Measurements from ENCODE around the gene TBC1D1.

The TBC1D1 gene

DNA sequence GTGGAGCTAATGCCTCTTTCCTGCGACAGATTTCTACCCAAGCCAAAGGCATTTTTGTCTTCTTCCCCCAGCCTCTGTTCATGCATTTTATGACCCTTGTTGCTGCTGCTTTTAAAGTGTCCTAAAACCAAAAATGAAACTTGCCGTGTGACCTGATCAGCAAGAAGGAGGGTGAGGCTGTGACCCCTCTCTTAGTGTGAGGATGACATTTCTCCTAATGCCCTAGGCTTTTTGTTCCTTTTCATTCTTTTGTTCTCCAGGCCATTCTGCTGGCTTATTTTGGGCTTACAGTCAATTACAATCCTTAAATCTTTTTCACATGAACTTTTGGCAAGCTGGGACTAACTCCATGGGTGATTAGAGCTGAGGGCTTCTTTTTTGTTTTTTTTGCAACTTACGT, 103.7 kb downstream of the TBC1D1 start:
- TF ChIP-seq CTCF (IDR thresholded peaks at IDR 0.05; ENCODE audit: borderline replicate concordance, insufficient read depth, low read depth, low read length), result no peak
- H3K4me3 ChIP-seq (ENCODE audit: low read depth, low read length), result no peak overlapping the region

DNA sequence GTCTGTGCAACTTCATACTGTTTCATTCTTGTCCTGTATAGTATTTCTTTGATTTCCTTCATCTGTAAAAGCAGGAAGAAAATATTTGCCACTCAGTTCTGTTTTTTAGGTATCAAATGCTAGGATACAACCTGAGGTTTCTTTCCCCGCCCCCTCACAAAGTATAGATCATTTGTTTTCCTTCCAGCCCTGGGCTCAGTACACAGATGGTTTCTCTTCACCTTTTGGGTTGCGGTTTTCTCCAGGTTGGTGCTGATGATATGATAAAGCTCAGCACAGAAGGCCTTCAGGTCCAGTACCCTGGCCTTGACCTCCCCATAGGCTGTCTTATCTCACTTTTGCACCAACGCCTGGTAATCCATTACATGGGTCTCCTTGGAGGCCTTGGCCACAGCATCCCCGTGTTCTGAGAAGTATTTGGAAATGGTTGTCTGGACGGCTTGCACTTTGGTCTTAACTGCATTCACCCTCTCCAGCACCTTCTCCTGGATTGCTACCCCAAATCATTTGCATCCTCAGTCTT, 104.5 kb downstream of the TBC1D1 start:
- TF ChIP-seq CTCF (IDR thresholded peaks at IDR 0.05; ENCODE audit: borderline replicate concordance, insufficient read depth, low read depth, low read length), result no peak
- H3K4me3 ChIP-seq (ENCODE audit: low read depth, low read length), result no peak overlapping the region

DNA sequence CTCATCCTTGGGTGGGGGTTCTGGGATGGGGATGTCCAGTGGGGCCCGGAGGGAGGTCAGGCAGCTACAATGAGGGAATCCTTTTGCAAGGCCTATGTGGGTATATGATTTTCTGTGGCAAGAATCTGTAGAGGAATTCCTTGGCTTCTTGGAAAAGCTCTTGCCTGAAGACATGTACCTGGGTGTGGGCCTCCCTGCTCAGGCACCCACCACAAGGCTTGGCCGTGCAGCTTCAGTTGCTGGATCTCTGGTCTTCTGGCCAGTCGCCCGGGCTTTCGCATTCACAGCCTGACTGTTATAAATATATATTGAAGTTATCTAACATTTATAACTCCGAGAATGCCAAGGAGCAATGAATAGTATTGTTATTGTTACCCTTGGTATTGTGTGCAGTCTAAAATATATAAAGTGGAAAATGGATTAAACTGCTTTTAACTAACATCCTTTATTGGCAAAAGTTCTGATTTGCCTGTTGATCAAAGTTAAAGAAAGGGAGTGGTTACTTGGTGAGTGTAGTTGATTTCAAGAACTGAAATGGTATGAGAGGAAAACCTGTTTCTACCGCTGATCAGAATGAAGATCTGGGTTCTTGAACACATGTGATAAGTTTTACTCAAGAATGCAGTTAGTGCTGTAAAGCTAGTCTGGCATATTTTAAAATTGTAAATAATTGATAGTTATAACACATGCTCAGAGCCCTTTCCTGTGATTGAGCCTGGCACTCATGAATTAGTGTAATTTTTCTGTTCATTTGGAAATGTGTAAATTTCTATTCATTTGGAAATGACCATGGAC, 105.3 kb downstream of the TBC1D1 start:
- no peak overlapping the region for H3K4me3 ChIP-seq (ENCODE audit: low read depth, low read length)
- no peak for TF ChIP-seq CTCF (IDR thresholded peaks at IDR 0.05; ENCODE audit: borderline replicate concordance, insufficient read depth, low read depth, low read length)

DNA sequence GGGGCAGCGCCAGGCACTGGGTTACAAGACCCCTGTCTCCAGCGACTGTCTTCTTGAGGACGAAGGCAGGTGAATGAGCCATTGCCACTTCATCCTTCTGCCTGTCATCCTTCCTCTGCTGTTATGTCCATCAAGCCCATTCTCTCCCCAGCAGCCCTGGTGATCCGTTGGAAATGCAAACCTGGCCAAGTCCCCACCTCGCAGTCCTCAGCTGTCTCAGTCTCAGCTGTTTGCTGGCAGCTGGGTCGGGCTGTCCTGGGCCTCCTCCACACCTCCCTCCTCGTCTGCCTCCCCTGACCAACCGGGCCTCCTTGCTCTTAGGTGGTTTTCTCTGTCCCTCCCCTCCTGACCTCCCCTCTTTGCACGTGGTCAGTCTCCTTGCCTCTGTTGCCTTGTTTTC, 107.3 kb downstream of the TBC1D1 start:
- no peak overlapping the region for H3K4me3 ChIP-seq (ENCODE audit: low read depth, low read length)
- TF ChIP-seq CTCF (IDR thresholded peaks at IDR 0.05; ENCODE audit: borderline replicate concordance, insufficient read depth, low read depth, low read length), result no peak

- no peak overlapping the region for H3K4me3 ChIP-seq (ENCODE audit: low read depth, low read length)
- TF ChIP-seq CTCF (IDR thresholded peaks at IDR 0.05; ENCODE audit: borderline replicate concordance, insufficient read depth, low read depth, low read length), result no peak
These were observed 108.3 kb downstream of the TBC1D1 start for GRCh38 chr4:37999000-37999716.

DNA sequence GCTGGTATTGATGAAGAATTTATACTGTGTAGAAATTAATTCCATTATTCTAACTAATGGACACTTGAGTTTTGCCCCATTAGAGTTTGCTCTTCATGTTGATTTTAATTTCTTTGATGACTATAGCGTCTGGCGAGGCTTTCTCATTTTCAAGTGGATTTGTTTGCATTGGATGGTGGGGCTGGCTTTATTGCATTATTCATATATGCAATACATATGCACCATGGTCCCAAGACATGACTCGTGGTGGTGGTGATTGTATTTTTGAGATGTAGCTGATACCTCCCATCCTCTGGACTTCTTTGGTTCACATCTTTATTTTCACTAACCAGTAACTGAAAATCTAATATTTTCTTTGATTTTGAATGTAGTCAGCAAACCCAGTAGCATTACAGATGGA, 109.1 kb downstream of the TBC1D1 start:
- no peak overlapping the region for H3K4me3 ChIP-seq (ENCODE audit: low read depth, low read length)
- no peak for TF ChIP-seq CTCF (IDR thresholded peaks at IDR 0.05; ENCODE audit: borderline replicate concordance, insufficient read depth, low read depth, low read length)

Data from GM12875 (cell line).